ENCODE data around the gene MROH2A.

- TF ChIP-seq EZH2 (IDR thresholded peaks at IDR 0.05; ENCODE audit: insufficient read depth, poor library complexity, severe bottlenecking) = no peak
- no peak for TF ChIP-seq EZH2phosphoT487 (IDR thresholded peaks at IDR 0.05; ENCODE audit: insufficient read depth, low read depth)
Measured at GRCh38 chr2:233838726-233839446, 60.8 kb downstream of the MROH2A start.
